ENCODE measurements around the gene SLC17A4. TPM values are rescaled to one million over a fixed set of nuclear protein-coding genes. Genes with fewer than 3 reads are reported as not detected.

SLC17A4 gene
- total and polyA plus RNA-seq, 10 of the 15 experiments (the other 5 are each of a cell fraction or from before 2014, with no cell fraction given): not detected

DNA sequence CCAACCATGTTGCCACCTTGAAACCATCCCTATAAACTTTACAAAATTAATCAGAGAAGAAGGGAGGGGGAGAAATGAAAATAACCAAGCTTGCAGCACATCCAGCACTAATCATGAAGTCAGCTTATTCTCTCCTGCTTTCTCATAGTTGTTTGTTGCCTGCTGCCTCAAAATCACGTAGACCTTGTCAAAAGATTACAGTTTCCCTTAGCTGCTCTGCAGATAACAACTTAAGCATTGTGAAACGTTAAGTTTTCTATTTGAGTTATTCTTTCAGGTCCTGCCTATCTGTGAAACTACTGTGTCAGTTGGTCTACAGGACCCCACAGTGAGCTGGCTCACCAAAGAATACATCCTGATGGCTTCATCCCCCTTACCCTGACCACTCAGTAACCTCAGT is 32.9 kb downstream of the SLC17A4 start:
- SMC1A ChIA-PET (ENCODE audit: uncharacterized antibody, unreplicated experiment): interaction anchor here (0.9 to 6.2 kb wide), 8 partner anchors 44 to 564 kb away, joined by 3 to 39 read pairs (median 3); no protein-coding TSS in a partner anchor
- ATAC-seq: no peak
- intact Hi-C loops (cut with micrococcal nuclease; ENCODE audit: unreplicated experiment): loop anchor here (5.0 kb wide), 2 partner anchors 155 to 205 kb away; no protein-coding TSS in a partner anchor

More for the DNA sequence above, 32.9 kb downstream of the SLC17A4 start:
- 2% methylated on average over 2 of the region's 2 CpGs for WGBS (ENCODE audit: insufficient coverage, insufficient replicate concordance, low lambda C conversion rate, missing lambda C conversion rate)
- Histone ChIP-seq H3K9me3 (replicated peaks; ENCODE audit: control insufficient read depth, insufficient read depth, low read length) (no peaks in the 10 kb centered on the region), H3K4me3 (no peak overlapping the region), H4K20me1 (ENCODE audit: control insufficient read depth, insufficient read depth) (no peaks in the 10 kb centered on the region), H3K4me1 (ENCODE audit: control insufficient read depth, insufficient read depth, low read length) (no peaks in the 10 kb centered on the region), H3K36me3 (ENCODE audit: control insufficient read depth in 2 of 2, insufficient read depth in 2 of 2, low read length in 1 of 2) (no peaks in the 10 kb centered on the region), H2AFZ (ENCODE audit: control insufficient read depth, low read depth, low read length) (no peak overlapping the region), H3K79me2 (ENCODE audit: control insufficient read depth, insufficient read depth, low read length) (no peaks in the 10 kb centered on the region), H3K27me3 (replicated peaks in 1 of 2; ENCODE audit: control insufficient read depth in 2 of 2, insufficient read depth in 2 of 2, low read length in 1 of 2) (no peaks in the 10 kb centered on the region; a peak in 1 of 4 replicates), H3K9ac (ENCODE audit: control insufficient read depth, insufficient read depth, low read length) (no peak overlapping the region), H3K27ac (ENCODE audit: control insufficient read depth, insufficient read depth) (no peak overlapping the region), H3K4me2 (ENCODE audit: control insufficient read depth, insufficient read depth) (no peak overlapping the region)
- CTCF ChIA-PET: interaction anchor here (0.6 to 6.7 kb wide), 15 partner anchors 20 to 228 kb away, joined by 3 to 89 read pairs (median 6); no protein-coding TSS in a partner anchor
- POLR2A ChIA-PET: no interaction called here
- BruUV-seq (replicated peaks): no TSS peak
- in situ Hi-C loops (cut with MboI): no loop called here
- TF ChIP-seq ZNF622 (IDR thresholded peaks at IDR 0.05) (no peak), WRNIP1 (IDR thresholded peaks at IDR 0.05; ENCODE audit: borderline replicate concordance, low read depth, low read length) (no peak), STAT1 (conservative IDR thresholded peaks at IDR 0.05) (no peak), BACH1 (IDR thresholded peaks at IDR 0.05; ENCODE audit: borderline replicate concordance) (no peak), MYC (IDR thresholded peaks at IDR 0.05; ENCODE audit: insufficient read depth, insufficient read length, insufficient replicate concordance, low read length, severe bottlenecking) (no peak), JUNB (IDR thresholded peaks at IDR 0.05) (no peak), FOS (IDR thresholded peaks at IDR 0.05; ENCODE audit: borderline replicate concordance, extremely low read depth, insufficient read length) (no peak)
- TF ChIP-seq, protein P1, sequence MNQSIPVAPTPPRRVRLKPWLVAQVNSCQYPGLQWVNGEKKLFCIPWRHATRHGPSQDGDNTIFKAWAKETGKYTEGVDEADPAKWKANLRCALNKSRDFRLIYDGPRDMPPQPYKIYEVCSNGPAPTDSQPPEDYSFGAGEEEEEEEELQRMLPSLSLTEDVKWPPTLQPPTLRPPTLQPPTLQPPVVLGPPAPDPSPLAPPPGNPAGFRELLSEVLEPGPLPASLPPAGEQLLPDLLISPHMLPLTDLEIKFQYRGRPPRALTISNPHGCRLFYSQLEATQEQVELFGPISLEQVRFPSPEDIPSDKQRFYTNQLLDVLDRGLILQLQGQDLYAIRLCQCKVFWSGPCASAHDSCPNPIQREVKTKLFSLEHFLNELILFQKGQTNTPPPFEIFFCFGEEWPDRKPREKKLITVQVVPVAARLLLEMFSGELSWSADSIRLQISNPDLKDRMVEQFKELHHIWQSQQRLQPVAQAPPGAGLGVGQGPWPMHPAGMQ (IDR thresholded peaks at IDR 0.05; ENCODE audit: borderline replicate concordance): no peak
- TF ChIP-seq, protein P2, sequence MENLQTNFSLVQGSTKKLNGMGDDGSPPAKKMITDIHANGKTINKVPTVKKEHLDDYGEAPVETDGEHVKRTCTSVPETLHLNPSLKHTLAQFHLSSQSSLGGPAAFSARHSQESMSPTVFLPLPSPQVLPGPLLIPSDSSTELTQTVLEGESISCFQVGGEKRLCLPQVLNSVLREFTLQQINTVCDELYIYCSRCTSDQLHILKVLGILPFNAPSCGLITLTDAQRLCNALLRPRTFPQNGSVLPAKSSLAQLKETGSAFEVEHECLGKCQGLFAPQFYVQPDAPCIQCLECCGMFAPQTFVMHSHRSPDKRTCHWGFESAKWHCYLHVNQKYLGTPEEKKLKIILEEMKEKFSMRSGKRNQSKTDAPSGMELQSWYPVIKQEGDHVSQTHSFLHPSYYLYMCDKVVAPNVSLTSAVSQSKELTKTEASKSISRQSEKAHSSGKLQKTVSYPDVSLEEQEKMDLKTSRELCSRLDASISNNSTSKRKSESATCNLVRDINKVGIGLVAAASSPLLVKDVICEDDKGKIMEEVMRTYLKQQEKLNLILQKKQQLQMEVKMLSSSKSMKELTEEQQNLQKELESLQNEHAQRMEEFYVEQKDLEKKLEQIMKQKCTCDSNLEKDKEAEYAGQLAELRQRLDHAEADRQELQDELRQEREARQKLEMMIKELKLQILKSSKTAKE (IDR thresholded peaks at IDR 0.05; ENCODE audit: low read depth, poor library complexity, severe bottlenecking): no peak
- no peak for DNase-seq (ENCODE audit: low read depth, low spot score)
- FAIRE-seq: no peak
- RAD21 ChIA-PET (ENCODE audit: unreplicated experiment): interaction anchor here (0.7 kb wide), 1 partner anchor 156 kb away, joined by 3 read pairs; no protein-coding TSS in a partner anchor

Measured in GM12878 (cell line).